GM18951 (cell line): ENCODE measurements around the gene WBP2NL.

Experiments used
- POLR2A ChIP-seq: IDR thresholded peaks from 4 replicates; pipeline ENCODE4 v1.6.1; 2011; ENCODE audit warnings: mild to moderate bottlenecking; ENCODE audit not compliant: insufficient read length, insufficient read depth; ENCODE audit errors: extremely low read depth
- in situ Hi-C: fragments of 300-500 bp; cut with MboI; formaldehyde crosslinking; loops from one replicate; pipeline ENCODE4 v1.12.0; 2022; ENCODE audit warnings: low sequenced_read_pairs, mixed read lengths, inconsistent platforms; ENCODE audit not compliant: unreplicated experiment

WBP2NL gene

GRCh38 chr22:41970601-41971000 is 28.0 kb upstream of the WBP2NL start:
- in situ Hi-C loops = loop anchor here (25.0 kb wide), 1 partner anchor 117 kb away; the partner anchor contains the start of genes NDUFA6 and SMDT1
- TF ChIP-seq POLR2A = no peak

DNA sequence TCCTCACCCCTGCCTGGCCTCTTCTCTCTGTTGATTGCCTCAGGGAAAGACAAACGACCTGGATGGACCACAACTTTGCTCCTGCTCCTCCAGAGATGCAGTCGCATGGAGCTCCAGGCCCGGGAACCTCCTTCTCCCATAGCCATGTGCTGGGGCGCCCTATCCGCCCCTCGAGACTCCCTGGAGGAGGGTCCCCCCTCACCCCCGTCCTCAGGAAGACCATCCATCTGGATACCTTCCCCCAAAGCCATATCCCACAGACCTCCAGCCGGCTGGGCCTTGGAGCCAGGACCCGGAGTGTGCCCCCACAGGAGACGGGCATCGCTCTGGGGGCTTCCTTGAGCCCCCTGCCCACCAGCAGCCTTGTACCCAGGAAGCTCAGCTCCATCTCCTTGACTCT is 27.2 kb upstream of the WBP2NL start:
- TF ChIP-seq POLR2A = no peak
- in situ Hi-C loops = loop anchor here (25.0 kb wide), 1 partner anchor 116 kb away; the partner anchor contains the start of genes NDUFA6 and SMDT1

- TF ChIP-seq POLR2A = no peak
- in situ Hi-C loops = loop anchor here (25.0 kb wide), 1 partner anchor 113 kb away; the partner anchor contains the start of genes NDUFA6 and SMDT1
Observed at GRCh38 chr22:41974691-41975290, 23.8 kb upstream of the WBP2NL start.

DNA sequence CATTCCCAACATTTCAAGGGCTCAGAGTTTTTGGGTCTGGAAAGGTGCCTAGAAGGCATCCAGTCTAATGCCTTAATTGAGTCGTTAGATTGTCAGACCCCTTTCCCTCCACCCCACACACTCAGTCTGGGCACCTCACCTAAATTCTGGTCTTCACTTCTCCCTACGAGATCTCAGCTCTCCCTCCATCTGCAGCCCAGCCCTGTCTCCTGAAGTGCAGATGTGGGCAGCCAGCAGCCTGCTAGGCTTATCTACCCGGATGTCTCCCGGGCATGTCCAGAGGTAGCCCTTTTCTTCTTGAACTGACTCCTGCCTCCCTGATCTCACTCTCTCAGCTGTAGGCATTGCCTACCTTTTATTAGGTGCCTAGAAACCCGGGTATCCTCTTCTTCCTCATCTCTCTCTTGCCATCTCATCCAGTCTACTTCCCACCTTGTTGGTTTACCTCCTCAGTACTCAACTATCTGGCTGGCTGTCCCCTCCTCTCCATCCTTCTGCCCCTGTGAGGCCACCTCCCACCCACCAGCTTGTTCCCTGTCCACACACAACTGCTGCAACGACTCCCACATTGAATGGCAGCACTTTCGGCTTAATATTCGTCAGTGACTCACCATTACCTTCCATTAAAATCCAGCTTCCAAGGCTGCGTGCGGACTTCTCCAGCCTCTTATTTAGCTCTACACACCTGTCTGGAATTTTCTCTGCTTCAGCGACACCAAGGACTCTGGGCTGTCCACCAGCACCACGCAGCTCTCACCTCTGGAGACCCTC is 23.1 kb upstream of the WBP2NL start:
- no peak for TF ChIP-seq POLR2A
- in situ Hi-C loops = no loop called here

- in situ Hi-C loops = no loop called here
- no peak for TF ChIP-seq POLR2A
Observed at GRCh38 chr22:41976070-41976901, 22.3 kb upstream of the WBP2NL start.

- in situ Hi-C loops = no loop called here
- TF ChIP-seq POLR2A = no peak
Observed at GRCh38 chr22:41976961-41977566, 21.5 kb upstream of the WBP2NL start.

- no peak for TF ChIP-seq POLR2A
- in situ Hi-C loops = no loop called here
Observed at GRCh38 chr22:41978732-41979131, 19.9 kb upstream of the WBP2NL start.

GRCh38 chr22:41979423-41980250 is 19.0 kb upstream of the WBP2NL start:
- in situ Hi-C loops = no loop called here
- TF ChIP-seq POLR2A = no peak

- in situ Hi-C loops = no loop called here
- TF ChIP-seq POLR2A = no peak
Observed at GRCh38 chr22:41982865-41983264, 15.7 kb upstream of the WBP2NL start.

DNA sequence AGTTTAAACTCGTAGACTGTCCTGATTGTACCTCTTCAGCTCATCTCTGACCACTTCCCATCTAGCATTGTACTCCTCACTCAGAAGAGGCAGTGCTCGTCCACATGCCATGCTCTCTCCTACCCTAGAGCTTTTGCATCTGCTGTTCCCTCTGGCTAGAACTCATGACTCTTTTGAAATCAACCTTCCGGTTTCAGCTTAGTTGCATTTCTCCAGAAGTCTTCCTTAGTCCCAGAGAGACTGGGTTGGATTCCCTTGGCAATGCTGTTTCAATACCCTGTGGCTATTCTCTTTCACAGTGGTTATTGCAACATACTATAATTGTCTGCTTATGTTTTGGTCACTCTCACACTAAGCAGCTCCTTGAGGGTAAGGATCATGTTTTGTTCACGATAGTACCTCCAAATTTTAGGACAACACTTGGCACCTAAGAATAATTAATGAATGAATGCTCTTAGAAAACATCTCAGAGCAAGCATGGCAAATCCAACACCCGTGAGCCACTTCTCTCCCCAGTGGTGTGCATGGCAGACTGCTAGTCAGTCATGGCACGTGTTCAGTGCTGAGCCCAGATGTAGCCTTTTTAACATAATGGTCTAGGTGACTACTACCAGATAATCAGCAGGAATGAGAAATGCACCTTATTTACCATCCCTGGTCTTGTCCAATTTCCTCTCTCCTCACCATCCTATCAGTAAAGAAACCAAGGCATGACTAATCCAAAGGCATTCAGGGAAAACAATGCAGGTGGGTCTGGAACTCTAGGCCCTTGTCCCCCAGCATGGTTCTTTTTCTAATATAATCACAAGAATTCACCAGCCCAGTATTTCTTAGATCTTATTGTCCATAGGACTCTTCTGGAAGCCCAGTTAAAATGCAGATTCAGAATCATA is 14.8 kb upstream of the WBP2NL start:
- no peak for TF ChIP-seq POLR2A
- in situ Hi-C loops = no loop called here

GRCh38 chr22:41987276-41987675 is 11.3 kb upstream of the WBP2NL start:
- in situ Hi-C loops = no loop called here
- TF ChIP-seq POLR2A = no peak
